Measurements from ENCODE around the gene AFDN. TPM values are rescaled to one million over a fixed set of nuclear protein-coding genes. Genes with fewer than 3 reads are reported as not detected.

The AFDN gene
- total RNA-seq, 3 donors from 2014 or later (not counting 1 experiment from before 2014, with no cell fraction given), result 6.3 to 9.3 (median 7.9) TPM

DNA sequence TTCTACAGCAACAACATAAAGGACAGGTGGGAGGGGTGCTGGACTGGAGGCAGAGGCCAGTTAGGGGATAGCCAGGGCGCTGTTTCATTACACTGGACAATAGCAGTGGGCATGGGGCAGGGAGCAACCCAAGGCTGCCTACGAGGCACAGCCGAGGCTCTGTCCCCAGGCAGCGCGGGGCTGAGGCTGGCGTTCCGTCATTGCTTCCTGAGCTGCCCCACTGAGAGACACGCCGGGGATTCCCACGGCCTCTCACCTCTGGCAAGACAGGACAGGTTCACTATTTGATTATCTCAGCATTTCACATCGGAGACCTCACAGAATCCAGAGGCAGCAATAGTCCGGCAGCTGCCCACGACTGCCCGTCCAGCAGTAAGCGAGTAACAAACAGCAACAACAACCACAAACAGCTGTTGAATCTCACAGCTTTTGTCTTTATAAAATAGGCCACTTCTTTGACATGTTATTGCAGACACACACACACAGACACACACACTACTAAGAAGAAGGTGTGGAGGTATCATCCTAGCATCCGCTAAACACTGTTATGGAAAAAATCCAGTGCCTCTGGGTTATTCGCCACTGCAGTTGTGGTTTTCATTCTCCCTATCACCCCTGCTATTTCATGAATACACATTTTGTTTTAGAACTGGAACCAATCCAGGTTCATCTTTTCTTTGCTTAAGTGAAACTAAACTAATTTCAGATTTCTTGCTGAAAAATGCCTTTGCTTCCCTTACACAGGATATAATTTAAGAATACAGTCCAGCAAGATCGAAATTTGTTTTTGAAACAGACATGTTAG is 190.2 kb downstream of the AFDN start:
- no peaks in the 10 kb centered on the region for H3K4me1 Mint-ChIP-seq
- peaks cover 2% of the 10 kb centered on the region for H3K36me3 Mint-ChIP-seq
- Histone ChIP-seq H3K27me3 (ENCODE audit: control insufficient read depth, insufficient read depth, low read length) (no peaks in the 10 kb centered on the region), H3K36me3 (ENCODE audit: control insufficient read depth, insufficient read depth, low read length) (no peaks in the 10 kb centered on the region), H3K4me3 (ENCODE audit: low read length) (no peak overlapping the region), H3K27ac (ENCODE audit: low read length) (no peak overlapping the region), H3K4me1 (ENCODE audit: control insufficient read depth, insufficient read depth, low read length) (no peaks in the 10 kb centered on the region), H3K9me3 (ENCODE audit: control insufficient read depth, insufficient read depth, low read length) (peaks cover 10% of the 10 kb centered on the region)
- 88% methylated on average over 18 of the region's 18 CpGs for WGBS (ENCODE audit: insufficient coverage)
- ATAC-seq, result no peak
- no peaks in the 10 kb centered on the region for H3K27me3 Mint-ChIP-seq (ENCODE audit: low read depth in 2 of 2)
- H3K4me3 Mint-ChIP-seq, result no peak overlapping the region
- intact Hi-C loops (cut with micrococcal nuclease), result no loop called here
- H3K27ac Mint-ChIP-seq, result no peak overlapping the region
- TF ChIP-seq, protein P1, sequence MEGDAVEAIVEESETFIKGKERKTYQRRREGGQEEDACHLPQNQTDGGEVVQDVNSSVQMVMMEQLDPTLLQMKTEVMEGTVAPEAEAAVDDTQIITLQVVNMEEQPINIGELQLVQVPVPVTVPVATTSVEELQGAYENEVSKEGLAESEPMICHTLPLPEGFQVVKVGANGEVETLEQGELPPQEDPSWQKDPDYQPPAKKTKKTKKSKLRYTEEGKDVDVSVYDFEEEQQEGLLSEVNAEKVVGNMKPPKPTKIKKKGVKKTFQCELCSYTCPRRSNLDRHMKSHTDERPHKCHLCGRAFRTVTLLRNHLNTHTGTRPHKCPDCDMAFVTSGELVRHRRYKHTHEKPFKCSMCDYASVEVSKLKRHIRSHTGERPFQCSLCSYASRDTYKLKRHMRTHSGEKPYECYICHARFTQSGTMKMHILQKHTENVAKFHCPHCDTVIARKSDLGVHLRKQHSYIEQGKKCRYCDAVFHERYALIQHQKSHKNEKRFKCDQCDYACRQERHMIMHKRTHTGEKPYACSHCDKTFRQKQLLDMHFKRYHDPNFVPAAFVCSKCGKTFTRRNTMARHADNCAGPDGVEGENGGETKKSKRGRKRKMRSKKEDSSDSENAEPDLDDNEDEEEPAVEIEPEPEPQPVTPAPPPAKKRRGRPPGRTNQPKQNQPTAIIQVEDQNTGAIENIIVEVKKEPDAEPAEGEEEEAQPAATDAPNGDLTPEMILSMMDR (IDR thresholded peaks at IDR 0.05), result no peak
- no peak for DNase-seq
- peaks cover 0 to 3% of the 10 kb centered on the region in 2 donors for H3K9me3 Mint-ChIP-seq

DNA sequence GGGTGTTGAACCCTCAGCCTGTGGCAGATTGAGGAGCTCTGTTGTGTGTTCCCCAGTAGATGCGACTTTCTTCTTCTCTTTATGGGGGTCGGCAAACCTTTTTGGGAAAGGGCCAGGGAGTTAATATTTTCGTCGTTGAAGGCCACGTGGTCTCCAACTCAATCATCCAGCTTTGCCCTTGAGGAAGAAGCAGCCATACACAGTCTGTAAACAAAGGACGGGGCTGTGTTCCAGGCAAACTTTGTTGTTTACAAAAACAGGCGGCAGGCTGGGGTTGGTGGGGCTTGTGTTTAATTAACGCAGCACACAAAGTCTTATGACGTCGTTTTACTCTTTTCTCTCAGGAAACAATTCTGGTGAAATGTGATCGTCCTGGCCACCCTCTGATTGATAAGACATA is 190.9 kb downstream of the AFDN start:
- no peaks in the 10 kb centered on the region for H3K27me3 ChIP-seq (ENCODE audit: control insufficient read depth, insufficient read depth, low read length)
- no peak overlapping the region for H3K27ac ChIP-seq (ENCODE audit: low read length)
- ATAC-seq (no peak), DNase-seq (no peak)
- Mint-ChIP-seq H3K9me3 (no peaks in the 10 kb centered on the region), H3K4me1 (no peaks in the 10 kb centered on the region), H3K4me3 (no peak overlapping the region), H3K27me3 (ENCODE audit: low read depth in 2 of 2) (no peaks in the 10 kb centered on the region), H3K36me3 (no peaks in the 10 kb centered on the region), H3K27ac (no peak overlapping the region)
- peaks cover 6% of the 10 kb centered on the region for H3K9me3 ChIP-seq (ENCODE audit: control insufficient read depth, insufficient read depth, low read length)
- no peaks in the 10 kb centered on the region for H3K36me3 ChIP-seq (ENCODE audit: control insufficient read depth, insufficient read depth, low read length)
- WGBS (ENCODE audit: insufficient coverage), result 79% methylated on average over 11 of the region's 11 CpGs
- TF ChIP-seq, protein P1 (IDR thresholded peaks at IDR 0.05), result no peak
- H3K4me3 ChIP-seq (ENCODE audit: low read length), result no peak overlapping the region
- no peaks in the 10 kb centered on the region for H3K4me1 ChIP-seq (ENCODE audit: control insufficient read depth, insufficient read depth, low read length)
- intact Hi-C loops (cut with micrococcal nuclease), result no loop called here

DNA sequence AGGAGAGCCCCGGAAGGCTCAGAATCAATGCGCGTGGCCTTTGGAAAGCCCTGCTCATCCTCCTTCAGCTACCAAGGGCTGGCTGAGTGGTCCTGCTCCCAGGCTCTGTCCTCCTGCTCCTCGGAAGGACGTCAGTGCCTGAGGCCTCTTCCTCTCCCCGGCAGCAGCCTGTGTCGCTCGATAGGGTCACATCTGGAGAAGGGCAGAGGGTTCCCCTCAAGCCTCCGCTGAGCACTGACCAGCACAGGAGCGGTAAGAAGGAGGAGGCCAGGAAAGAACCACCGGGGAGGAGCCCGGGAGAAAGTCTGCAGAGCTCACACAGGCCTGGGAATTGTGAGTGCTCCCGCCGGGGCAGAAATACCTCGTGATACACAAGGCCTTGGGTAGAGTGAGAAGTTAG is 192.0 kb downstream of the AFDN start:
- TF ChIP-seq, protein P1 (IDR thresholded peaks at IDR 0.05), result no peak
- no peaks in the 10 kb centered on the region for H3K4me1 ChIP-seq (ENCODE audit: control insufficient read depth, insufficient read depth, low read length)
- no peaks in the 10 kb centered on the region for H3K9me3 ChIP-seq (ENCODE audit: control insufficient read depth, insufficient read depth, low read length)
- ATAC-seq (no peak), DNase-seq (no peak)
- no peaks in the 10 kb centered on the region for H3K36me3 Mint-ChIP-seq
- H3K36me3 ChIP-seq (ENCODE audit: control insufficient read depth, insufficient read depth, low read length), result no peaks in the 10 kb centered on the region
- no peak overlapping the region for H3K27ac Mint-ChIP-seq
- H3K27ac ChIP-seq (ENCODE audit: low read length), result no peak overlapping the region
- 96% methylated on average over 15 of the region's 15 CpGs for WGBS (ENCODE audit: insufficient coverage)
- no peak overlapping the region for H3K4me3 ChIP-seq (ENCODE audit: low read length)
- H3K4me3 Mint-ChIP-seq, result no peak overlapping the region
- no peaks in the 10 kb centered on the region for H3K27me3 Mint-ChIP-seq (ENCODE audit: low read depth in 2 of 2)
- H3K27me3 ChIP-seq (ENCODE audit: control insufficient read depth, insufficient read depth, low read length), result no peaks in the 10 kb centered on the region
- H3K4me1 Mint-ChIP-seq, result no peaks in the 10 kb centered on the region
- intact Hi-C loops (cut with micrococcal nuclease), result no loop called here
- no peaks in the 10 kb centered on the region for H3K9me3 Mint-ChIP-seq

DNA sequence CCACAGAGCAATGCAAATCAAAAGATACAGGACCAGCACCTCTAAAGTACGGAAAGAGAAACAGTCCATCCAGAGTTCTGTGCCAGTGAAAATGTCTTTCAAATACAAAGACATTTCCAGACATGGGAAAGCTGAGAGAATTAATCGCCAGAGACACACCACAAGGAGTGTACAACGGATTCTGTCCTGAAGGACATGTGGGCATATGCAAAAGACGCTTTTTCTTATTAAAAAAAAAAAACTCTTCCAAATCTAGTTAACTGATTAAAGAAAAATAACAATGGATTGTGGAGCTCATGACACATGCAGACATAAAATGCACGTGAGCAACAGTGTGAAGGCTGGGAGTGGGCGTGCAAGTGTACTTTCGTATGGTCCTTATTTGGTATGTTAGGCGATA is 193.5 kb downstream of the AFDN start:
- H3K36me3 ChIP-seq (ENCODE audit: control insufficient read depth, insufficient read depth, low read length), result no peaks in the 10 kb centered on the region
- H3K27me3 ChIP-seq (ENCODE audit: control insufficient read depth, insufficient read depth, low read length), result no peaks in the 10 kb centered on the region
- no peak overlapping the region for H3K27ac ChIP-seq (ENCODE audit: low read length)
- H3K9me3 ChIP-seq (ENCODE audit: control insufficient read depth, insufficient read depth, low read length), result no peaks in the 10 kb centered on the region
- WGBS (ENCODE audit: insufficient coverage), result 95% methylated on average over 8 of the region's 8 CpGs
- DNase-seq, result no peak
- H3K4me3 Mint-ChIP-seq, result no peak overlapping the region
- intact Hi-C loops (cut with micrococcal nuclease), result no loop called here
- H3K27me3 Mint-ChIP-seq (ENCODE audit: low read depth in 2 of 2), result no peaks in the 10 kb centered on the region
- H3K4me1 Mint-ChIP-seq, result no peaks in the 10 kb centered on the region
- H3K4me3 ChIP-seq (ENCODE audit: low read length), result no peak overlapping the region
- H3K27ac Mint-ChIP-seq, result no peak overlapping the region
- H3K4me1 ChIP-seq (ENCODE audit: control insufficient read depth, insufficient read depth, low read length), result no peaks in the 10 kb centered on the region
- H3K36me3 Mint-ChIP-seq, result no peaks in the 10 kb centered on the region
- H3K9me3 Mint-ChIP-seq, result no peaks in the 10 kb centered on the region
- ATAC-seq, result no peak
- TF ChIP-seq, protein P1 (IDR thresholded peaks at IDR 0.05), result no peak

Data from natural killer cell (primary cell).